ENCODE measurements around the gene GATA2.

DNA sequence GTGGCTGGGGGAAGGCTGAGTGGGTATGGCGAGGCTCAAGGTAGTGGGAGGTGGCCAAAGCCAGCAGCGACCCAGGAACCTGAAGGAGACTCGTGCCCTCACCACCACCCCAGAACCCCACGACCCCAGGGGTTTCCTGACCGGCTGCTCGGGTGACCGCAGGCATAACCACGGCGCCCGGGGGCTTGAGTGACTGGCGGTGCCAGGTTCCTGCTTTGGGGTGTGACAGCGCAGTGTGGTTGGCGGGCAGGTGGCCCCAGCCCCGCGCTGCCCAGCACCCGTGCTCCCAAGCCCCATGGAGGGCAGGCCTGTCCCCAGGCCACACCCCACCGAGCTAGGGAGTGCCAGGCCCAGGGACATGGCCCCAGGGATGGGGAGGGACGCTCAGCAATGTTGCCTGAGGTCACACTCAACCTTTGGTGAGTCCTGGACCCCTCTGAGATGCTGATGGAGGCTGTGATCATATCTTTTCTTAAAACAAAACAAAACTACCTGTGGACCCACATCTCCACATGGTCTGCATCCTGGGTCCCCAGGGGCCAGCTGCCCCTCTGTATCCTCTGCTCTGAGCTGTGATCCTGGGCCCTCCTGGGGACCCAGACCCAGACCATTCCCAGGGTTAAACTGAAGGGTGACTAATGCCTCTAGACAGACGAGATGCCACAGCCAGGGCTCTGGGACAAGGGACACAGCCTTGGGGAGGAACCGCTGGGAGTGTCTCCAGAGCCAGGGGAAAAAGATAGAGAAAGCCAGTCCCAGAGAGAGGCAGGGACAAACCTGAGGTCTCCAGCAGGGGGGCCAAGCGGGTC lies 39.3 kb downstream of the GATA2 start:
- TF ChIP-seq, protein P1, sequence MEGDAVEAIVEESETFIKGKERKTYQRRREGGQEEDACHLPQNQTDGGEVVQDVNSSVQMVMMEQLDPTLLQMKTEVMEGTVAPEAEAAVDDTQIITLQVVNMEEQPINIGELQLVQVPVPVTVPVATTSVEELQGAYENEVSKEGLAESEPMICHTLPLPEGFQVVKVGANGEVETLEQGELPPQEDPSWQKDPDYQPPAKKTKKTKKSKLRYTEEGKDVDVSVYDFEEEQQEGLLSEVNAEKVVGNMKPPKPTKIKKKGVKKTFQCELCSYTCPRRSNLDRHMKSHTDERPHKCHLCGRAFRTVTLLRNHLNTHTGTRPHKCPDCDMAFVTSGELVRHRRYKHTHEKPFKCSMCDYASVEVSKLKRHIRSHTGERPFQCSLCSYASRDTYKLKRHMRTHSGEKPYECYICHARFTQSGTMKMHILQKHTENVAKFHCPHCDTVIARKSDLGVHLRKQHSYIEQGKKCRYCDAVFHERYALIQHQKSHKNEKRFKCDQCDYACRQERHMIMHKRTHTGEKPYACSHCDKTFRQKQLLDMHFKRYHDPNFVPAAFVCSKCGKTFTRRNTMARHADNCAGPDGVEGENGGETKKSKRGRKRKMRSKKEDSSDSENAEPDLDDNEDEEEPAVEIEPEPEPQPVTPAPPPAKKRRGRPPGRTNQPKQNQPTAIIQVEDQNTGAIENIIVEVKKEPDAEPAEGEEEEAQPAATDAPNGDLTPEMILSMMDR (conservative IDR thresholded peaks at IDR 0.05; ENCODE audit: low read depth in 2 of 2): no peak
- no peak for TF ChIP-seq EZH2 (IDR thresholded peaks at IDR 0.05; ENCODE audit: low read depth, unreplicated experiment)
- TF ChIP-seq NANOG (IDR thresholded peaks at IDR 0.05; ENCODE audit: borderline replicate concordance): no peak
- TF ChIP-seq, protein P2, sequence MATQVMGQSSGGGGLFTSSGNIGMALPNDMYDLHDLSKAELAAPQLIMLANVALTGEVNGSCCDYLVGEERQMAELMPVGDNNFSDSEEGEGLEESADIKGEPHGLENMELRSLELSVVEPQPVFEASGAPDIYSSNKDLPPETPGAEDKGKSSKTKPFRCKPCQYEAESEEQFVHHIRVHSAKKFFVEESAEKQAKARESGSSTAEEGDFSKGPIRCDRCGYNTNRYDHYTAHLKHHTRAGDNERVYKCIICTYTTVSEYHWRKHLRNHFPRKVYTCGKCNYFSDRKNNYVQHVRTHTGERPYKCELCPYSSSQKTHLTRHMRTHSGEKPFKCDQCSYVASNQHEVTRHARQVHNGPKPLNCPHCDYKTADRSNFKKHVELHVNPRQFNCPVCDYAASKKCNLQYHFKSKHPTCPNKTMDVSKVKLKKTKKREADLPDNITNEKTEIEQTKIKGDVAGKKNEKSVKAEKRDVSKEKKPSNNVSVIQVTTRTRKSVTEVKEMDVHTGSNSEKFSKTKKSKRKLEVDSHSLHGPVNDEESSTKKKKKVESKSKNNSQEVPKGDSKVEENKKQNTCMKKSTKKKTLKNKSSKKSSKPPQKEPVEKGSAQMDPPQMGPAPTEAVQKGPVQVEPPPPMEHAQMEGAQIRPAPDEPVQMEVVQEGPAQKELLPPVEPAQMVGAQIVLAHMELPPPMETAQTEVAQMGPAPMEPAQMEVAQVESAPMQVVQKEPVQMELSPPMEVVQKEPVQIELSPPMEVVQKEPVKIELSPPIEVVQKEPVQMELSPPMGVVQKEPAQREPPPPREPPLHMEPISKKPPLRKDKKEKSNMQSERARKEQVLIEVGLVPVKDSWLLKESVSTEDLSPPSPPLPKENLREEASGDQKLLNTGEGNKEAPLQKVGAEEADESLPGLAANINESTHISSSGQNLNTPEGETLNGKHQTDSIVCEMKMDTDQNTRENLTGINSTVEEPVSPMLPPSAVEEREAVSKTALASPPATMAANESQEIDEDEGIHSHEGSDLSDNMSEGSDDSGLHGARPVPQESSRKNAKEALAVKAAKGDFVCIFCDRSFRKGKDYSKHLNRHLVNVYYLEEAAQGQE (IDR thresholded peaks at IDR 0.05; ENCODE audit: unreplicated experiment): no peak

Measured in GM23338 (cell line).